Measurements from ENCODE around the gene KCNK13.
"Not testable (repeated sequence)": the region's sequence is repeated elsewhere in the genome, so short reads cannot be mapped to it uniquely, and the experiment has no call there.

KCNK13 gene

DNA sequence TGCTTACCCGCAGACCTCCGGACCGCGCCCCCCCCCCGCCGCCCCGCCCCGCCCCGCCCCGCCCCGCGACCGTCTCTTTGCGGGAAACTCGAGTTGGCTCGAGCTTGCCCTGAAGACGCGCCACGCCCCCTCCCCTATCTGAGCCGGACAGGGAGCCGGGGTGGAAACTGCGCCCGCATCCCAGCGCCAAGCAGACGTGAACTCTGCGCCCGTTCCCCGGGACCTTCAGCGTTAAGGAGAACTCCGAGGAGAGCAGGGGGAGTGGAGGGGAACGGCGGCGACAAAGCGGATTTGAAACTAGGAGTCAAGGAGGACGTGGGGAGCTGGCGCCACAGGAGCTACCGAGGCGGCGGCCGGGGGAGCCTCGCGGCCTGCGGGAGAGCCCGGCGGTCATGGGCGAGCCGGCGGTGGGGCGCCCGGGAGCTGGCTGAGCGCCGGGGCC is at the start of gene KCNK13:
Gene KCNK13, plus strand, starts transcription at position 310 of the 442 bp plus-strand sequence. CDS start 212 bp downstream, outside the sequence.
- no peak for DNase-seq

DNA sequence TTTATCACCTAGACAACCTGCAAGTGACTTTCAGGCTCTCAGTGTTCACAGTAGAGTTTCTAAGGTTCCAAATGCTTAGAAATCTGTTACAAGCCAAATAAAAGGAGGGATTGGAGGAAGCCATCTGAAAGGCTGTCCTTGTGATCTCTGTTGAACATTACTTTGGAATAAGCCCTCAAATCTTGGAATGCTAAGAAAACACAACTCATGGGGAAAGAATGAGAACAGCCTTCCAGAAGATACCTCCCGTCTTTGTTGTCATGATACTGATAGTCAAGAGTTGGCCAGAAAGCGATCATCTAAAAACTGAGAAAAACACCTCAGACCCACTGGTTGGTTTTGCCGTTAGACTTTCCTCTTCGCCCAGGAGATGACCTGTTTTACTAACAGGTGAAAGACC is 44.4 kb upstream of the KCNK13 start:
- DNase-seq, result no peak

DNA sequence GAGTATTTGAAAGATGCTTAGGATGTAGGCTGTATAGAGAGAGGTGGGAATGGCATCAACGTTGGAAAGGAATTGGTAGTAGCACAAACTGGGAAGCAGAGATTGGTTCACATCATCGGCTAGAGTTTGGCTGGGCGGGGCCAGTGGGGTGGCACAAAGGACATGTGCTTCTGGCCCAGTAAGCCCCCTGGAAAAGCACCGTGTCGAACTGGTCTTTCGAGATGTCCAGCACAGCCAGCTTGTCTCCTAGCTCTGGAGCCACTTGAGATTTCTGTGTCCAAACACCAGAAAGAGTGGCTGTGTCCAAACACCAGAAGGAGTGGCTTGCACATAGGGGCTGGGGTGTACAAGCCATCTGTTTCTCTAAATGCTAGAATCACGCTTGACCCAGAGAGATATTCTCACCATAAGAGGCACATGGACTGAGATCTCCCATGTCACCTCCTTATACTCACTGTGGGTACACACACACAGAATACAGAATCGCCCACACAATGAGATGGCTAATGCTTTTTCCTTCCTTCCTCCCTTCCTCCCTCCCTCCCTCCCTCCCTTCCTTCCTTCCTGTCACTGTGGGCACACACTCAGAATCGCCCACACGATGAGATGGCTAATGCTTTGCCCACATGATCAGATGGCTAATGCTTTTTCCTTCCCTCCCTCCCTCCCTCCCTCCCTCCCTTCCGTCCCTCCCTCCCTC is 41.8 kb upstream of the KCNK13 start:
- no peak for DNase-seq

DNA sequence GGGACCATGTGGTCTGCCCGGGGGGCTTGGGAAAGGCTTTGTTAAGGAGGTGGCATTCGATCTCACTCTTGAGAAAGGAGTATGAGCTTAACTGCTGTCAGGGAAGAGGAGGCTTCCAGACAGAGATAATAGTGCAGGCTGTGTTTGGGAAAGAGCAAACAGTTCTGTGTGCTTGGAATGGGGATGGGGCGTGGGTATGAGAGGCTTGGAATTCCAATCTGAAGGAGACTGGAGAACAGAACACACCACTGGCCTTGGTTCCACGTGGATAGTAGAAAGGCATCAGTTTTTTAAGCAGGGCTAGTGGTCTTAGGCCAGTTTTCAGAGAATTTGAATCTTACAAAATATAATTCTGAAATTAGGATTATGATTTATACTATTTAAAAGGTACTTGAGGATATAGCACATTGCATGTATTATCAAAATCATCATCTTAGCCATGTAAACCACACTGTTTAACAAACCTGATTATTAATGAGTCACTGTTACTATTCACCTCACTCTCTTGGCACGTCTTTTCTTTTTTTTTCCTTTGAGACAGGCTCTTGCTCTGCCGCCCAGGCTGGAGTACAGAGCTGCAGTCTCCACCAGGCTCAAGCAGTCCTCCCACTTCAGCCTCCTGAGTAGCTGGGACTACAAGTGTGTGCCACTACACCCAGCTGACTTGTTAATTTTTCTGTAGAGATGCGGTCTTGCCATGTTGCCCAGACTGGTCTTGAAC is 38.5 kb upstream of the KCNK13 start:
- no peak for DNase-seq

DNA sequence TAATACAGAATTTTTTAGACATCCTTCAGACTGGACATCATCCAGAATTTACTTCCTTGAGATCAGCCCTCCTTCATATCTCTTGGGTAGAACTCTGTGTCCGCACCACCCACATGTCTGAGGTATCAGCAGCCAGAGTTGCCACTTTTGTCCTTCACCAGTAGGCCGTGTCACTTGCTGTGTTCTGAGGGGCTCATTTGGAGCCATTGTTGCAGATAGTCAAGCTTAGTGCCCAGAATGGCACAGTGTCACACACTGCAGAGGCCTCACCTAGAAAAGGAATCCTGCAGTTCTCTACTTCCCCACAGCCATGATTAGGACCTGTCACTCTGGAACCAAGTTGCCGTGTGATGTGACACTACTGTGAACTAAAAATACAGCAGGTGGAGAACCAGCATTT is 36.9 kb upstream of the KCNK13 start:
- DNase-seq, result no peak

GRCh38 chr14:90026608-90027007 is 35.2 kb upstream of the KCNK13 start:
- DNase-seq, result not testable (repeated sequence)

DNA sequence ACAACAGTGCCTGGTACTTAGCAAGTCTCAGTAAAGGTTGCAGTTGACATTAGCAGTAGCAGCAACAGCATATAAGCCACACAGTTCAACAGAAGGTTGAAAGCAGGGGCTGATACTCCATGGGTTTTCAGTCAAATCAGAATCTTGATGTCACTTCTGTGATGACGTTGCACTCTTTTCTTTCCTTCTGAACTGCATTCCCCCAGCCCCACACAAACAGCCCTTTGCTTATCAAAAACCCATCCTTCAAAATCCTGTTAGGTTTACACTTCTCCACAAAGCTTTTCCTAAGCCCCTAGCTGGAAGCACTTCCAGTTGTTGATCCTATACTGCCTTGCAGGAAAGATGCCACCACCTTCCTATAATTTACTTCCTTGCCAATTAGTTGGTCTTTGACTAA is 34.0 kb upstream of the KCNK13 start:
- no peak for DNase-seq

GRCh38 chr14:90034156-90034555 is 27.6 kb upstream of the KCNK13 start:
- no peak for DNase-seq

DNA sequence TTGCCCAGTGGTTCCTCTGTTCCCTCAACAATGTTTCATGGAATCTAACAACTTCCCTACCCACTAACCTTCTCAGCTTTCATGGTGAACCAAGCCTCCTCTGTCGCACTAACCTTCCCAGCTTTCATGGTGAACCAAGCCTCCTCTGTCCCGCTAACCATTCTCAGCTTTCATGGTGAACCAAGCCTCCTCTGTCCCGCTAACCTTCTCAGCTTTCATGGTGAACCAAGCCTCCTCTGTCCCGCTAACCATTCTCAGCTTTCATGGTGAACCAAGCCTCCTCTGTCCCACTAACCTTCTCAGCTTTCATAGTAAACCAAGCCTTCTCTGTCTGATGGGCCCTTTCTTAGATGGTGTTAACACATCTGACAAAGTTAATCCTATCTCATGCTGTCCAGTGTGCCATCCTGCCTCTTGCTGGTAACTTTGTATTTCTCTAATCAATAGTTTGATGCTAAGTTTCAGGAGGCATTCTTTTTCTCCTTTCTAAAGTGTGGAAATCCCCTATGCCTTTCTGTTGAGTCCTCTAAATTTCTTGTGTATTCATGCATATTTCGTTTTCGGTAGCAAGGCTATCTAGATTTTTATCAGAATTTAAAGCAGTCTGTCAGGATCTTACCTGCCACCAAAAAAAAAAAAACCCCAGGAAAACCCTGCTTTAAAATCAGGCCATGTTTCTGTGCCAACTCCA is 26.8 kb upstream of the KCNK13 start:
- DNase-seq, result no peak

- DNase-seq, result no peak
These were observed 22.4 kb upstream of the KCNK13 start for GRCh38 chr14:90039253-90040010.

- no peak for DNase-seq
These were observed 21.4 kb upstream of the KCNK13 start for GRCh38 chr14:90040411-90040810.

- no peak for DNase-seq
These were observed 19.1 kb upstream of the KCNK13 start for GRCh38 chr14:90042496-90043252.

- no peak for DNase-seq
These were observed 16.2 kb upstream of the KCNK13 start for GRCh38 chr14:90045616-90046015.

DNA sequence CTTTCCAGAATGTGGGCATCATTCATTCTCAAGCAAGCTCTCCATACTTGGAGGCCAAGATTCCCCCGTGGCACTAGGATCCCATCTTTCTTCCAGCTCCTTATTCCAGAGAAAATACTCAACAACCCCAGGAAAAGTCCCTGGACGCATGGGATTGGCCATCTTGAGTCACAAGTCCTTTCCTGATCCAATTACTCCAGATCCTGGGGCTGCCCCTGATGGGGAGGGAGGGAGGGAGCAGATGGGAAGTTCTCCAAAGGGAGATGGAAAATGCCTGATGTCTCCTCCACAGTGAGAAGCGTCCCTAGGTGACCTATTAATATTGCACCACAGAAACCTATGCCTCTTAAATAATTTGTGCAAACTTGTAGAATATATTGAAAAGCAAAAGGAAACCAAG is 12.4 kb upstream of the KCNK13 start:
- DNase-seq, result no peak

DNA sequence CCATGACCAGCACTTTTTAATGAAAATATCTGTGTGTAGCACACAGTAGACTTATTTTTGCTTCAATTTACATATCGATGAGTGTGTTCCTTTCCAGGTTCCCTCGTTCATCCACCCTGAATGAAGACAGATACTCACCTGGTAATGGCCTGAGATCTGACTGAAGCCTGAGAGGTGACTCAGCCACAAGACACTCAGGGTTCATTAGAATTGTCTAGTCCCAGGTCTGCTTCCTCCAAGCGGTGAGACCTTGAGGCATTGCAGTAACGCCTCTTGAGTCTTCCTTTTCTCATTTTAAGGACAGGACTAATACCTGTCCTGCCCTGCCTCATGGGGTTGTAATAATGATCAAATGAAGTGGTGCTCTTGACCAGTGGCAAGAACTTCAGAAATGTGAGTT is 11.5 kb upstream of the KCNK13 start:
- DNase-seq, result no peak

DNA sequence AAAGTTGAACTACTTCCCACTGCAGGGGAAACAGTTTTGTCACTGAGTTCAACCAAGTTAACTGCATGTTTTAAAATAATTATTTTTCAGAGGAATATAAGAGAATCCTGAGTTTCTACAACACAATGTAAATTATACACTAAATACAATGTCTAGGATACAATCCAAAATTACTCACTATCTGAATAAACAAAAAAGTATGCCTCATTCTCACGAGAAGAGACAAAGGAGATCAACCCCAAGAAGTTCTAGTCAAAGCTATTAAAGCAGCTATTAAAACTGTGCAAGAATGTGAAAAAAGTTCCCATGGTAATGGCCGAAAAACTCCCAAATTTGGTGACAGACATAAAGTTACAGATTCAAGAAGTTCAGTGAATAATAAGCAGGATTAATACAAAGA is 8.8 kb upstream of the KCNK13 start:
- no peak for DNase-seq

DNA sequence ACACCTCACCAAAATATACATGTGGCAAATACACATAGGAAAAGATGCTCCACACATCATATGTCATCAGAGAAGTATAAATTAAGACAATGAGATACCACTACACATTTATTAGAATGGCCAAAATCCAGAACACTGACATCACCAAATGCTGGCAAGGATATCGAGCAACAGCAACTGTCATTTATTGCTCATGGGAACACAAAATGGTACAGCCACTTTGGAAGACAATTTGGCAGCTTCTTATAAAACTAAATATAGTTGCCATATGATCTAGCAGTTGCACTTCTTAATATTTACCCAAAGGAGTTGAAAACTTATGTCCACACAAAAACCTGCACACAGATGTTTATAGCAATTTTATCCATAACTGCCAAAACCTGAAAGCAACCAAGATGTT is 7.0 kb upstream of the KCNK13 start:
- DNase-seq, result no peak

DNA sequence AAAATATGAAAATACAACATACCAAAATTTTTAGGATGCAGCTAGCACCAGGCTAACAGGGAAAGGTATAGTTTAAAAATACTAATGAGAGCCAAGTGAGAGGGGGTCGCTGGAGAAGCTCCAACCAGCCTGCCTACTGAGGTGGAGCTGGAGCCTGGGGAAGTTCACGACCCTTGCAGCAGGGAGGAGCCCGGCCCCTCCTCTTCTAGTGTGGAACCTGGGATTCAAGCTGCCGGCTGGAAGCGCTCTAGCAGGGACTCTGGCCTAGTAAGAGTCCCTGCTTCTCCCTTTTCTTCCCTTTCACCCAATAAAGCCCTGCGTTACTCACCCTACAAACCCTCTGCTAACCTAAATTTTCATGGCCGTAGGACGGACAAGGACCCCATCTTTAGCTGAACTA is 5.0 kb upstream of the KCNK13 start:
- DNase-seq, result no peak

GRCh38 chr14:90058876-90059458 is 2.8 kb upstream of the KCNK13 start:
- DNase-seq, result no peak

DNA sequence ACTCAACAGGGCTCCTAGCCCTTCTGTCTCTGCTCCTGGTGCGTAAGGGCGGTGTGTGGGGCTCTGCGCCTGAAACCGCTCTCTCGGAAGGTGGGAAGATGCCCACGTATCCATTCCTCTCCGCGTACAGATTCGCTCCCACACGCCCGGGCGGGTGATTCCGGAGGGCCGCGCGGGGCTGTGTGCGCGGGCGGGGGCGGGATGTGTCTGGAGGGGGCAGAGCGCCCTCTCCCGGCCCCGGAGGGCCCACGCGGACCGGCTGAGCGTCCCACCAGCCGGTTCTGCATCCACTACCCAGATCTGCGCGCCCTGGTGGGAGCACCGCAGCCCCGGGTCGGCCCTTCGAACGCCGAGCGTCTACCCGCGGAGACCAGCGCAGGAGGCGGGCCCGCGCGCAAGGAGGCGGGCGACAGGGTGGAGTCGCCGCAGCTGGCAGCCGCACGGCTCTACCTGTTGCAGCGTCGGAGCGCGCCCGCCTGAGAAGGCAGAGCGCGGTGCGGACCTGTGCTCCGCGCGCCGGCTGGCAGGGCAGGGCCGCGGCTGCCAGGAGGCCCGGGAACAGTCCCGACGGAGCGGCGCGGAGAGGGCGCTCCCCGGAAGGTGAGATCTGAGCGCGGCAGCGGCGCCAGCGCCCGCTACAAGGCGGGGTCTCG is 1.4 kb upstream of the KCNK13 start:
- DNase-seq, result peak; percentile 48 to 54

DNA sequence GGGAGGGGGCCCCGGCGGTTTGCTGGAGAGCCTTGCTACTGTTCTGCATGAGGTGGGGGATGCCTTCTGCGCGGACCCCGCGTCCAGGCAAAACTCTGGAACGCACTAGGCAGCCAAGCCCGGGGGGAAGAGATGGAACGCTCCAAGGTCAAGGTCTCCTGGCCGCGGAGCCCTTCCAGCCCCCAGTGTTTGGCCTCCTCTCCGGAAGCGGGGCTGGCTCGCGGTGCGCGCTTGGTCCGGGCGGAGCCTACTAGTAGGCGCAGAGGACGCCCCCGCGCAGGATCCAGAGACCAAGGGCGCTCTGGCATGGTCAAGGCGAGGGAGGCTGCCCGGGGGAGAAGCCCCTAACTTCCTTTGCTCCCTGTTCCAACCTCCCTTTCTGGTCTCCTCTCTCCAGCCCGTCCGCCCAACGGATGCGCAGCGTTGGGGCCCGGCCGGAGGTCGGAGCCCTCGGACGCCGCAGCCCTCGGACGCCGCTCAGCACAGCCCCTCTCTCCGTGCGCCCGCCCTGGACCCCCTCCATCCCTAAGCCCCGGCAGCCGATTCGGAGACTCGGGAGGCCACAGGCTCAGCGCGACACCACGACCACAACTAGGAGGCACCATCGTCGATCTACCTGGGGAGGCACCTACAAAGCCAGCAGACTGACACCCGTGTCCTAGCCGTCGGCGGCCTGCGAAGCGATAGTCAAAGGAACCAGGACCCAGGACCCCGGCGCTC is 669 bp upstream of the KCNK13 start:
- no peak for DNase-seq

Data from SHP77 (cell line).